PC-3 (cell line): ENCODE data around the gene B4GALT3. TPM values are rescaled to one million over a fixed set of nuclear protein-coding genes. Genes with fewer than 3 reads are reported as not detected.
A peak's percentile ranks its signal among the peaks of the same experiment; 100 is the strongest.

Experiments
- ATAC-seq: fragments of 200-7000 bp; cut with Tn5 transposase; 2 replicates; pipeline ENCODE4 v1.9.1; 2020; ENCODE audit warnings: mild to moderate bottlenecking, moderate library complexity
- BruUV-seq: library from RNA; stranded (reverse); fragments of 400-500 nt; replicated peaks from 2 replicates; lab custom pipeline; 2021; lab: Mats Ljungman, UMichigan
- CTCF ChIA-PET: fragments of 300-600 bp; sonication (Branson Sonifier 250); formaldehyde crosslinking; loops from one replicate; lab custom pipeline; 2022; ENCODE audit warnings: antibody characterized with exemption; lab: Charles Lee
- POLR2A ChIA-PET: fragments of 300-600 bp; sonication (Branson Sonifier 250); formaldehyde crosslinking; loops from one replicate; lab custom pipeline; 2022; ENCODE audit warnings: antibody characterized with exemption; ENCODE audit not compliant: unreplicated experiment; lab: Charles Lee
- DNase-seq: peaks from one replicate; pipeline ENCODE4 v3.0.0-alpha.2; 2015
- H2AFZ ChIP-seq: fragments of 300-600 bp; sonication (generic); 2 replicates; pipeline ENCODE4 v1.6.0; 2016; ENCODE audit warnings: antibody characterized with exemption, low read length
- H3F3A ChIP-seq: fragments of 300-600 bp; sonication (generic); one replicate; pipeline ENCODE4 v1.6.0; 2017; ENCODE audit warnings: antibody characterized with exemption, low read length, control low read depth, mild to moderate bottlenecking; ENCODE audit not compliant: unreplicated experiment
- H3K27ac ChIP-seq: fragments of 300-600 bp; sonication (generic); 2 replicates; pipeline ENCODE4 v1.5.1; 2016; ENCODE audit warnings: mild to moderate bottlenecking, low read length
- H3K27me3 ChIP-seq: fragments of 300-600 bp; sonication (generic); 2 replicates; pipeline ENCODE4 v1.6.1; 2016; ENCODE audit warnings: low read length, mixed read lengths
- H3K36me3 ChIP-seq: fragments of 300-600 bp; sonication (generic); 2 replicates; pipeline ENCODE4 v1.6.1; 2016; ENCODE audit warnings: low read depth, mixed run types, low read length, mixed read lengths
- H3K4me1 ChIP-seq: fragments of 300-600 bp; sonication (generic); 2 replicates; pipeline ENCODE4 v1.5.1; 2016; ENCODE audit warnings: low read length; ENCODE audit not compliant: insufficient read depth
- H3K4me2 ChIP-seq: fragments of 300-600 bp; sonication (generic); 2 replicates; pipeline ENCODE4 v1.6.0; 2016; ENCODE audit warnings: low read length
- H3K4me3 ChIP-seq: fragments of 300-600 bp; sonication (generic); 2 replicates; pipeline ENCODE4 v1.5.1; 2016; ENCODE audit warnings: mild to moderate bottlenecking, low read length, mixed read lengths
- H3K79me2 ChIP-seq: fragments of 300-600 bp; sonication (generic); 2 replicates; pipeline ENCODE4 v1.6.1; 2017; ENCODE audit warnings: low read length, mixed read lengths
- H3K9ac ChIP-seq: fragments of 300-600 bp; sonication (generic); 2 replicates; pipeline ENCODE4 v1.6.0; 2016; ENCODE audit warnings: mild to moderate bottlenecking, low read length
- H3K9me2 ChIP-seq: fragments of 300-600 bp; sonication (generic); replicated peaks from 2 replicates; pipeline ENCODE4 v1.6.1; 2016; ENCODE audit warnings: mixed run types, low read length, mixed read lengths
- H3K9me3 ChIP-seq: fragments of 300-600 bp; sonication (generic); 2 replicates; pipeline ENCODE4 v1.6.1; 2016; ENCODE audit warnings: low read length, mixed read lengths
- H4K20me1 ChIP-seq: fragments of 300-600 bp; sonication (generic); 2 replicates; pipeline ENCODE4 v1.6.1; 2016; ENCODE audit warnings: low read length, mixed read lengths
- EZH2 ChIP-seq: fragments of 300-600 bp; sonication (generic); IDR thresholded peaks from one replicate; pipeline ENCODE4 v1.6.1; 2017; ENCODE audit warnings: antibody characterized with exemption, mild to moderate bottlenecking, low read length; ENCODE audit not compliant: unreplicated experiment
- EZH2phosphoT487 ChIP-seq: fragments of 300-600 bp; sonication (generic); IDR thresholded peaks from 2 replicates; pipeline ENCODE4 v1.6.1; 2018; ENCODE audit warnings: mild to moderate bottlenecking, antibody characterized with exemption, low read length, borderline replicate concordance
- intact Hi-C: fragments of 100-400 bp; cut with micrococcal nuclease; formaldehyde crosslinking; loops from 2 replicates; pipeline ENCODE4 v1.9.0; 2023
- total RNA-seq: library from RNA; depleted of rRNA; stranded (reverse); fragments of >200 nt; gene quantifications from 2 replicates; pipeline ENCODE4 v1.2.3, GENCODE V29; 2014
- TF ChIP-seq, protein P1 (sequence below): fragments of 300-600 bp; sonication (generic); conservative IDR thresholded peaks from 2 replicates; pipeline ENCODE4 v1.5.1; 2017; ENCODE audit warnings: antibody characterized with exemption, low read depth, mild to moderate bottlenecking, low read length

B4GALT3 gene
- total RNA-seq, 1 experiment from 2014 or later, result 85.4 TPM

DNA sequence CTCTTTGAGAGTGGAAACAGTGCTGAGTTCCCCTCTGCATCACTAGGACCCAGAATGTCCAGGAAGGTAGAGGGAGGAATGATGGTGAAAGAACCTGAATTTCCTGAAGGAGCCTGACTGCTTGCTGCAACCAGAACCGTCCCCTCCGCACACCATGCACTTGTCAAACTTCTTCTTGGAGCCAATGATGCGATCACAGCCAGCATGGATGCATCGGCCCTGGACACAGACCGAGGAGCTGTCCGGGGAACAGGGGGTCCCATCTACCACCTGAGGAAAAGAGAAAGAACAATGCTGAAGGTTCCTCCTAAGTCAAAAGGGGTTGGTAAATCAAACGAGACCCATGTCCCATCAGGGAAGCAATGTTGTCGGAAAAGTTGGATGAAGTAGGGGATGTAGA, 14.7 kb upstream of the B4GALT3 start:
- ChIA-PET CTCF (interaction anchor here (1.2 kb wide), 1 partner anchor 10 kb away, joined by 3 read pairs; no protein-coding TSS in a partner anchor), POLR2A (no interaction called here)

DNA sequence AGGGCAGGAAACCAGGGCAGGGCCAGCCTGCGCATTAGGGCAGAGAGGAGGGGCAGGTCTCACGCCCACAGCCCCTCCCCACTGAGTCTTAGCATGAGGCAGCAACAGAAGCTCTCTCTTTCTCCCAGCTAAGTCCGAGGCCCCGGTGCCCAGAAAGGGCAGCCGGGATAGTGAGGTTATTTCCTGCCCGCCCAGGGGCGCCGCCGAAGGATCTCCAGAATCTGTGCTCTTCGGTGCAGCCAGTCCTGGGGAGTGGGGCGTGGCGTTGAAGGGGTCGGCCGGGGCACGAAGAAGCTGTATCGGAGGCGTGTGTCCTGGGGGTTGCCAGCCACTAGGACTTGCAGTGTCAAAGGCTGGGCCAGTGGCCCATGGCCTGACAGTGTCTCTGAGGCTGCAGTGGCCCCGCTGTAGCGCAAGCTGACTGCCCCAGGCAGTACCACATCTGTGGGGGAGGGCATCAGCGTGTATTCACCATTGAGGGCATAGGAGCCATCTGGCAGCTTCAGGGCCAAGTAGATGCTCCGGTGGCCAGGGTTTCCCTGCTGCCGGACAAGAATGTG, 13.7 kb upstream of the B4GALT3 start:
- H4K20me1 ChIP-seq, result no peaks in the 10 kb centered on the region

More for the DNA sequence above, 14.7 kb upstream of the B4GALT3 start:
- DNase-seq, result no peak
- no peaks in the 10 kb centered on the region for H3K9me3 ChIP-seq
- no peaks in the 10 kb centered on the region for H3K4me1 ChIP-seq
- no peaks in the 10 kb centered on the region for H3F3A ChIP-seq
- BruUV-seq, result no TSS peak
- peak overlapping the region; percentile 59 for H2AFZ ChIP-seq
- no peak overlapping the region for H3K9ac ChIP-seq
- H3K4me2 ChIP-seq, result 0 out of 2 replicates have a peak overlapping the region, but pooled peaks have one; percentile 1
- intact Hi-C loops, result loop anchor here (1.0 kb wide), 2 partner anchors 33 to 182 kb away; no protein-coding TSS in a partner anchor
- H3K4me3 ChIP-seq, result no peak overlapping the region
- H3K36me3 ChIP-seq, result no peaks in the 10 kb centered on the region
- no peaks in the 10 kb centered on the region for H4K20me1 ChIP-seq
- ATAC-seq, result no peak
- H3K79me2 ChIP-seq, result no peaks in the 10 kb centered on the region
- no peaks in the 10 kb centered on the region for H3K9me2 ChIP-seq
- H3K27me3 ChIP-seq, result no peaks in the 10 kb centered on the region
- H3K27ac ChIP-seq, result no peak overlapping the region
- TF ChIP-seq EZH2 (no peak), EZH2phosphoT487 (no peak)
- TF ChIP-seq, protein P1, sequence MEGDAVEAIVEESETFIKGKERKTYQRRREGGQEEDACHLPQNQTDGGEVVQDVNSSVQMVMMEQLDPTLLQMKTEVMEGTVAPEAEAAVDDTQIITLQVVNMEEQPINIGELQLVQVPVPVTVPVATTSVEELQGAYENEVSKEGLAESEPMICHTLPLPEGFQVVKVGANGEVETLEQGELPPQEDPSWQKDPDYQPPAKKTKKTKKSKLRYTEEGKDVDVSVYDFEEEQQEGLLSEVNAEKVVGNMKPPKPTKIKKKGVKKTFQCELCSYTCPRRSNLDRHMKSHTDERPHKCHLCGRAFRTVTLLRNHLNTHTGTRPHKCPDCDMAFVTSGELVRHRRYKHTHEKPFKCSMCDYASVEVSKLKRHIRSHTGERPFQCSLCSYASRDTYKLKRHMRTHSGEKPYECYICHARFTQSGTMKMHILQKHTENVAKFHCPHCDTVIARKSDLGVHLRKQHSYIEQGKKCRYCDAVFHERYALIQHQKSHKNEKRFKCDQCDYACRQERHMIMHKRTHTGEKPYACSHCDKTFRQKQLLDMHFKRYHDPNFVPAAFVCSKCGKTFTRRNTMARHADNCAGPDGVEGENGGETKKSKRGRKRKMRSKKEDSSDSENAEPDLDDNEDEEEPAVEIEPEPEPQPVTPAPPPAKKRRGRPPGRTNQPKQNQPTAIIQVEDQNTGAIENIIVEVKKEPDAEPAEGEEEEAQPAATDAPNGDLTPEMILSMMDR, result no peak

More for the DNA sequence above, 13.7 kb upstream of the B4GALT3 start:
- Histone ChIP-seq H3K9me2 (no peaks in the 10 kb centered on the region), H3K4me1 (no peaks in the 10 kb centered on the region), H3F3A (no peaks in the 10 kb centered on the region), H3K36me3 (no peaks in the 10 kb centered on the region), H3K9me3 (no peaks in the 10 kb centered on the region), H3K9ac (no peak overlapping the region), H3K4me2 (no peak overlapping the region), H3K79me2 (no peaks in the 10 kb centered on the region), H3K4me3 (no peak overlapping the region), H3K27ac (no peak overlapping the region), H3K27me3 (no peaks in the 10 kb centered on the region), H2AFZ (no peak overlapping the region)
- no TSS peak for BruUV-seq
- TF ChIP-seq EZH2phosphoT487, result no peak
- TF ChIP-seq, protein P1, result no peak
- TF ChIP-seq EZH2, result no peak
- ATAC-seq, result no peak
- ChIA-PET CTCF (interaction anchor here (0.6 to 1.2 kb wide), 2 partner anchors 9 to 53 kb away, joined by 3 to 16 read pairs; no protein-coding TSS in a partner anchor), POLR2A (interaction anchor here (0.6 kb wide), 1 partner anchor 14 kb away, joined by 3 read pairs; no protein-coding TSS in a partner anchor)
- DNase-seq, result no peak
- intact Hi-C loops, result no loop called here
